ENCODE measurements around the gene NCR3LG1. TPM values are rescaled to one million over a fixed set of nuclear protein-coding genes. Genes with fewer than 3 reads are reported as not detected.
A peak's percentile ranks its signal among the peaks of the same experiment; 100 is the strongest.
"Not testable (repeated sequence)": the region's sequence is repeated elsewhere in the genome, so short reads cannot be mapped to it uniquely, and the experiment has no call there.

The NCR3LG1 gene
- total RNA-seq, 1 experiment from 2014 or later: 12.7 TPM

DNA sequence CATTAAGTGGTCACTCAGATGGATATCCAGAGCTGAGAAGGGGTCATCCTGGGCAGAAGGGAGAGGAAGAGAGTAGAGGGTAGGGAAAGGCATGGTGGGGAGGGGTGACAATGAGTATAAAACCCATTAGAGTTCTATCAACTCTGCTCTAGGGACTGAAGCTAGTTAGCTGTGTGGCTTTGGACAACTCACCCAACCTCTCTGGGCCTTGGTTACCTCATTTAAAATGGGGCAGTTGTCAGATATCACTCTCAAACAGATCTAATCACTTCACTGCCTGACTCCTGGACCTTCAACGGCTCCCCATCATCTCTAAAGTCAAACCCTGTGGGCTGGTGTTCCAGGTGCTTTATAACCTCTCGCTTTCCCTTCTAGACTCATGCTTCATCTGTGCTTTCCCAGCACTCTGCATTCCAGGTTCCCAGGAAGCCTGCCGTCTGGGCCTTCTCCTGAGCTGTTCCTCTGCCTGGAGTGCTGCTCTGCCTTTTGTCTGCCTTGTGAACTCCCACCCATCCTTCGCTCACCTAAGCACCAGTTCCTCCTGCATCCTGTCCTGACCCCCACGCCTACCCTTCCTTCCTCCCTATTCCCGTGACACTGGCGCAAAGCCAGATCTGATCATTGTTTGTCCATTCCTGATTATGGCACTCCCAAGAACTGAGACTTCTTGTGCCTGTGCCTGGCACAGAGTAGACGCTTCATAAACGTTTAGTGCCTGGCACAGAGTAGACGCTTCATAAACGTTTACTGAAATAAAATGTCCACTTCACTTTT, 59.2 kb downstream of the NCR3LG1 start:
- DNase-seq (ENCODE audit: low spot score): no peak

GRCh38 chr11:17411418-17411817, 59.8 kb downstream of the NCR3LG1 start:
- no peak for DNase-seq (ENCODE audit: low spot score)

DNA sequence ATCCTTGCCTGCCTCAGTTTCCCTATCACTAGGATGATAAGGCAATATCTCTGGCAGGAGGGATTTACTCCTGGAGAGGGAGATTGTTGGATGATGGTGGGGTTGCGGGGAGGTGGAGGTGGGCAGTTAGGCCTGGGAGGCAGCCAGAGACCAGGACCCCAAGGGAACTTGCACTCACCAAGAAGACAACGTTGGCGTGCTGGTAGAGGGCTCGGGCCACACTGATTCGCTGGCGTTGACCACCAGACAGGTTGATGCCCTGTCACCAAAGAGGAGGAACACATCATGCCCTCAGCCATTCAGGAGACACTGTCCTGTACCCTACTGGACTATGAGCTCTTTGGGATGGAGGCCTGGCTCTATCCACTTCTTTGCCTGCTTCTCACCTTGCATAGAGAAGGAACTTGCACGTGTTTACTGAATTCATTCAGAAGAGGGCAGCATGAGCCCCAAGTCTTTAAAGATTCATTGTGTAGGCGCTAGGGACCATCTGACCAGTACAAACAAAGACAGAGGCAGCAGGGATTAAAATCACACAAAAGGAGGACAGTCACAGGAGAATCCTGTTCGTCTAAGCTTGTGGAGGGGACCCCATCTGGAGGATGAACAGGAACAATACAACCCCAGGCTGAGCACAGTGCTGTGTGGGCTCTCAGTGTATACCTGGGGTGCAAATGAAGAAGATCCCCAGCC, 61.0 kb downstream of the NCR3LG1 start:
- DNase-seq (ENCODE audit: low spot score): peak; percentile 17

GRCh38 chr11:17413414-17414316, 62.1 kb downstream of the NCR3LG1 start:
- no peak for DNase-seq (ENCODE audit: low spot score)

DNA sequence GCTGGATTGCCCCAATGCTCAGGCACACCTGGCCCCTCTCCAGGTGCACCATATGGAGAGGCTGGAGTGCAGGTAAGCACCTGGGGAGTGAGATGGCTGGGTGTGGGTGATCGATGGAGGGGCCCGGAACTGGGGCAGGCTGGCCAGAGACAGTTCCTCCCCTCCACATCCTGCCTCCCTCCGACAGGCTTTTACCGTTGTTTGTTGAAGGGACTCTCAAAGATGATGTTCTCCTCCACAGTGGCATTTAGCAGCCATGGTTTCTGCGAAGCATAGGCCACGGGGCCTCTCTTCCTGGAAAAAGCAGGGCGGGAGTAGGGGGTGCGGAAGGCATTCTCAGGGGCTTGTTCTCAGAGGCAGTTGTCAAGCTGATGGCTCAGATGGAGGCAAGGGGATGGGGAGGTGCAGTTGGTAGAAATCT, 62.7 kb downstream of the NCR3LG1 start:
- DNase-seq (ENCODE audit: low spot score): no peak

GRCh38 chr11:17414992-17415391, 63.4 kb downstream of the NCR3LG1 start:
- DNase-seq (ENCODE audit: low spot score): no peak

GRCh38 chr11:17415523-17416104, 64.0 kb downstream of the NCR3LG1 start:
- DNase-seq (ENCODE audit: low spot score): no peak

DNA sequence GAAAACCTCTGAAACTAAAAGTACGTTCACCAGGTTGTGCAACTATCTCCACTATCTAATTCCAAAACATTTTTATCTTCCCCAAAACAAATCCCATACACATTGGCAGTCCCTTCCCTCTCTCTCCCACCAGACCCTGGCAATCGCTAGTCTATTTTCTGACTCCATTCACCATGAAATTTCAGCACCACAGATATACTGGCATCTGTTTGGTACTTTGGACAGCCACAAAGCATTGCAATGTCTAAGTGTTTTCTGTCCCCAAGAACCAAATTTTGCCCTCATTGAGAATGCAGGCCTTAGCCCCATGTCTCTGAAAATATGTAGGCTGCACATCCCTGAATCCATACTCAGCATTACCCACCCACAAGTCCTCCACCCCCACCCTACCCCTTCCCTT, 64.9 kb downstream of the NCR3LG1 start:
- DNase-seq (ENCODE audit: low spot score): no peak

- DNase-seq (ENCODE audit: low spot score): no peak
Observed at GRCh38 chr11:17418444-17419081, 67.0 kb downstream of the NCR3LG1 start.

DNA sequence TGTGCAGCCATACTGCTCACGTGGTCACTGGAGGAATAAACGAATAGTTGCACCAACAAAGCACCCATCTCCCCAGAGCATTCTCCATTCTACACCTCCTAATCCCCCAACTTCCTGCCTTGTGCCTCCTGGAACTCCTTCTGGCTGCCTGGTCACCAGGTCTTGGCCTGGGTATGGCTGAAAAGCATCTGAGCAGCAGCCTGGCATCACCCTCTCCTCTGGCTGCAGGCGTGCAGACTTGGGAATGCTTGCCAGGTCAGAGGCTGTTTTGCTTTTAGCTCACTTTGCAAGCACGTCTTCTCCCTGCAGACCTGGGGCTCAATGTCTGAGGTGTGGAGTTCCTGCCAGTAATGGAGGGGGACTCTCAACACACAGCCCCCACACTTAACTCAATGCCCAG, 70.2 kb downstream of the NCR3LG1 start:
- DNase-seq (ENCODE audit: low spot score): no peak

GRCh38 chr11:17423533-17424310, 72.1 kb downstream of the NCR3LG1 start:
- DNase-seq (ENCODE audit: low spot score): peak; percentile 80

DNA sequence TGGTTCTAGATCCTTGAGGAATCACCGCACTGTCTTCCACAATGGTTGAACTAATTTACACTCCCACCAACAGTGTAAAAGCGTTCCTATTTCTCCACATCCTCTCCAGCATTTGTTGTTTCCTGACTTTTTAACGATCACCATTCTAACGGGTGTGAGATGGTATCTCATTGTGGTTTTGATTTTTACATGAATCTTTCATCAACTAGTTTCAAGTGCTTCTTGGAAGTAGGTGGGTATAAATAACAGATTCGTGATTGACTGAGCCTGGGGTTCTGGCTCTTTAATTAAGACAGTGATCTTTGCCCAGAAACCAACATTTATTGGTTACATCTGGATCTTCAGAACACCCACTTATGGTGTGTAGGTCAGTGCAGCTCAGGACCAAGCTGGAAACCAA, 74.6 kb downstream of the NCR3LG1 start:
- not testable (repeated sequence) for DNase-seq (ENCODE audit: low spot score)

Other genes with a start within 250 kb of the NCR3LG1 start
- 25.8 and 32.2 TPM in 2 replicates for gene PIK3C2A, start 143.8 kb upstream of the NCR3LG1 start, total RNA-seq (2014; rRNA removed; shearing (Covaris generic))
- 6.9 and 9.5 TPM in 2 replicates for gene NUCB2, start 75.1 kb upstream of the NCR3LG1 start, total RNA-seq (2014; rRNA removed; shearing (Covaris generic))
- 2.1 and 6.6 TPM in 2 replicates for gene KCNJ11, start 36.9 kb downstream of the NCR3LG1 start, total RNA-seq (2014; rRNA removed; shearing (Covaris generic))
- 0.08 and 0.52 TPM in 2 replicates for gene ABCC8, start 125.0 kb downstream of the NCR3LG1 start, total RNA-seq (2014; rRNA removed; shearing (Covaris generic))
- 78.0 and 86.2 TPM in 2 replicates for gene USH1C, start 192.6 kb downstream of the NCR3LG1 start, total RNA-seq (2014; rRNA removed; shearing (Covaris generic))
- gene OTOG, start 195.5 kb downstream of the NCR3LG1 start, total RNA-seq (2014; rRNA removed; shearing (Covaris generic)): not detected in 2 replicates